ENCODE measurements around the gene WNT2B. TPM values are rescaled to one million over a fixed set of nuclear protein-coding genes. Genes with fewer than 3 reads are reported as not detected.

Gene WNT2B
- total RNA-seq, 6 experiments from 2014 or later = 0.20 to 0.68 (median 0.37) TPM

DNA sequence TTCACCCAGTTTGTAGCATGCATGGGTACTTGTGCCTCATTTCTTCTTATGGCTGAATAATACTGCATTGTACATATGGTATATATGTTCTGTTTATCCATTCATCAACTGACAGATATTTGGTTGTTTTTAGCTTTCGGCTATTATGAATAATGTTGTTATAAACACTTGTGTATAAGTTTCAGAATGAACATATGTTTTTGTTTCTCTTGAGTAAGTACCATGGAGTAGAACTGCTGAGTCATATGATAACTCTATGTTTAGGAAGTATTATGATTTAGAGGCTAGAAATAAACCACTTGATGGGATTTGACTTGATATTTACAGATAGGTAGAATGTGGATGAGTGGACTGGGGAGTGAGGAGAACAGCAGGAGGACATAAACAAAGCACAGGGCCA lies 48.6 kb downstream of the WNT2B start:
- H3K9me3 ChIP-seq = no peaks in the 10 kb centered on the region
- H3K27ac ChIP-seq = no peak overlapping the region
- no peak overlapping the region for H3K4me3 ChIP-seq
- intact Hi-C loops (cut with DNase I) = no loop called here
- no peak for TF ChIP-seq POLR2A (IDR thresholded peaks at IDR 0.05)
- TF ChIP-seq CTCF (IDR thresholded peaks at IDR 0.05) = no peak
- 94% methylated on average over 1 of the region's 1 CpG for WGBS (ENCODE audit: insufficient coverage, low coverage, low lambda C conversion rate, missing lambda C conversion rate)
- DNase-seq = no peak
- H3K4me1 ChIP-seq = no peaks in the 10 kb centered on the region
- H3K27me3 ChIP-seq = no peaks in the 10 kb centered on the region
- peaks cover 0 to 3% (median 0%) of the 10 kb centered on the region in 4 donors for H3K36me3 ChIP-seq
- ATAC-seq = no peak

- Histone ChIP-seq H3K27ac (no peak overlapping the region), H3K36me3 (peaks cover 0 to 3% (median 0%) of the 10 kb centered on the region in 4 donors), H3K4me1 (no peaks in the 10 kb centered on the region), H3K9me3 (no peaks in the 10 kb centered on the region), H3K27me3 (no peaks in the 10 kb centered on the region), H3K4me3 (no peak overlapping the region)
- ATAC-seq (no peak), DNase-seq (no peak)
- TF ChIP-seq POLR2A (IDR thresholded peaks at IDR 0.05) (no peak), CTCF (IDR thresholded peaks at IDR 0.05) (no peak)
- intact Hi-C loops (cut with DNase I) = no loop called here
- 97% methylated on average over 3 of the region's 3 CpGs for WGBS (ENCODE audit: insufficient coverage, low coverage, low lambda C conversion rate, missing lambda C conversion rate)
Measured at GRCh38 chr1:112558634-112559033, 49.9 kb downstream of the WNT2B start.

- Histone ChIP-seq H3K4me1 (no peaks in the 10 kb centered on the region), H3K4me3 (no peak overlapping the region), H3K9me3 (no peaks in the 10 kb centered on the region), H3K27me3 (no peaks in the 10 kb centered on the region), H3K27ac (no peak overlapping the region), H3K36me3 (no peaks in the 10 kb centered on the region)
- TF ChIP-seq POLR2A (IDR thresholded peaks at IDR 0.05) (no peak), CTCF (IDR thresholded peaks at IDR 0.05) (no peak)
- ATAC-seq = no peak
- intact Hi-C loops (cut with DNase I) = no loop called here
- no peak for DNase-seq
Measured at GRCh38 chr1:112563341-112563740, 54.6 kb downstream of the WNT2B start.

- WGBS (ENCODE audit: insufficient coverage, low coverage, low lambda C conversion rate, missing lambda C conversion rate) = 100% methylated on average over 1 of the region's 1 CpG
- TF ChIP-seq POLR2A (IDR thresholded peaks at IDR 0.05) (no peak), CTCF (IDR thresholded peaks at IDR 0.05) (no peak)
- H3K9me3 ChIP-seq = no peaks in the 10 kb centered on the region
- H3K27ac ChIP-seq = no peak overlapping the region
- intact Hi-C loops (cut with DNase I) = no loop called here
- H3K4me3 ChIP-seq = no peak overlapping the region
- H3K36me3 ChIP-seq = no peaks in the 10 kb centered on the region
- no peaks in the 10 kb centered on the region for H3K4me1 ChIP-seq
- no peak for DNase-seq
- no peak for ATAC-seq
- H3K27me3 ChIP-seq = no peaks in the 10 kb centered on the region
Measured at GRCh38 chr1:112564081-112564480, 55.3 kb downstream of the WNT2B start.

GRCh38 chr1:112565800-112566199 lies 57.0 kb downstream of the WNT2B start:
- DNase-seq = no peak
- Histone ChIP-seq H3K27me3 (no peaks in the 10 kb centered on the region), H3K4me1 (no peaks in the 10 kb centered on the region), H3K4me3 (no peak overlapping the region), H3K27ac (no peak overlapping the region), H3K36me3 (no peaks in the 10 kb centered on the region), H3K9me3 (no peaks in the 10 kb centered on the region)
- TF ChIP-seq CTCF (IDR thresholded peaks at IDR 0.05) = no peak
- TF ChIP-seq POLR2A (IDR thresholded peaks at IDR 0.05) = no peak
- no peak for ATAC-seq
- 100% methylated on average over 1 of the region's 1 CpG for WGBS (ENCODE audit: insufficient coverage, low coverage, low lambda C conversion rate, missing lambda C conversion rate)
- intact Hi-C loops (cut with DNase I) = no loop called here
